Measurements from ENCODE around the gene HPSE2. TPM values are rescaled to one million over a fixed set of nuclear protein-coding genes. Genes with fewer than 3 reads are reported as not detected.

HPSE2 gene
- total RNA-seq, 1 donor from 2014 or later: not detected

GRCh38 chr10:98924526-98924925 lies 311.1 kb downstream of the HPSE2 start:
- no peaks in the 10 kb centered on the region for H3K36me3 ChIP-seq (ENCODE audit: control insufficient read depth, insufficient read depth, low read length)
- FAIRE-seq (no peak), DNase-seq (ENCODE audit: low read depth) (no peak)
- TF ChIP-seq CTCF (IDR thresholded peaks at IDR 0.05; ENCODE audit: insufficient read depth, low read length, severe bottlenecking): no peak
- H3K27me3 ChIP-seq (ENCODE audit: control insufficient read depth, insufficient read depth, low read length): no peaks in the 10 kb centered on the region
- no peak overlapping the region for H3K4me3 ChIP-seq (ENCODE audit: low read depth, low read length)

- no peak overlapping the region for H3K4me3 ChIP-seq (ENCODE audit: low read depth, low read length)
- DNase-seq (ENCODE audit: low read depth): no peak
- no peaks in the 10 kb centered on the region for H3K27me3 ChIP-seq (ENCODE audit: control insufficient read depth, insufficient read depth, low read length)
- FAIRE-seq: no peak
- no peaks in the 10 kb centered on the region for H3K36me3 ChIP-seq (ENCODE audit: control insufficient read depth, insufficient read depth, low read length)
- TF ChIP-seq CTCF (IDR thresholded peaks at IDR 0.05; ENCODE audit: insufficient read depth, low read length, severe bottlenecking): no peak
Observed at GRCh38 chr10:98921316-98921715, 314.3 kb downstream of the HPSE2 start.

DNA sequence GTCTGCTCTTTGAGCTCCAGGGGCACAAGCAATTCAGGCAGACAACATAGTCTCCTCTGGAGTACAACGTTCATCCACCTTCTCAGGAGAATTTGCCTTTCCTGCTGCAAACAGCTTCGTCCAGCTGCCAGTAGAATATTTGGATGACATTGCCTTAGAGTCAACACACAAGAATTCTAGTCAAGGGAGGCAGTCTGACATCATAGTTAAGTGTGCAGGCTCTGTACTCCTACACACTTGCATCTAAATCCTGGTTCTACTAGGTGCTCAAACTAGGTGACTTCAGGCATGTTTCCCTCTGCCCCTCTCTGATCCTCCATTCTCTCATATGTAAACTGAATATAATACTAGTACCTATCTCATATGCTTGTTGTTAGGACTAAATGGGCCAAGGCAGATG lies 314.8 kb downstream of the HPSE2 start:
- no peak overlapping the region for H3K4me3 ChIP-seq (ENCODE audit: low read depth, low read length)
- no peak for DNase-seq (ENCODE audit: low read depth)
- H3K36me3 ChIP-seq (ENCODE audit: control insufficient read depth, insufficient read depth, low read length): no peaks in the 10 kb centered on the region
- TF ChIP-seq CTCF (IDR thresholded peaks at IDR 0.05; ENCODE audit: insufficient read depth, low read length, severe bottlenecking): no peak
- H3K27me3 ChIP-seq (ENCODE audit: control insufficient read depth, insufficient read depth, low read length): no peaks in the 10 kb centered on the region
- FAIRE-seq: no peak

DNA sequence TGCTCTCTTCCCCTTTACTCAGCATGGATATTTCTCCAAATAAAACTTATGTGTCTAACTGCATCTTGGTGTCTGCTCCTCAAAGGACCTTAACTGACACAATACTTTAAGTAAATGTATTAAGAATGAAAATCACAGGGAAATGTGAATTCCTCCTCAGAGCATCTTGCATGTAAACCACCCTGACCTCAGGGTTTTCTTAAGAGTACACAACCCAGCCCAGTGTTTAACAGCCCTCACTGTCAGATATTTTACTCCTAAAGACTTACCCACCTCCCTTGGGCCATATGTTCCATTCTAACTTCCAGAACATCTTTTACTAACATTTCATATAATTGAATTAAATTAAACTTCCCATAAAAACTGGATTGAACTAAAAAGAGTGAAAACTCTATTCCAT lies 315.3 kb downstream of the HPSE2 start:
- no peak overlapping the region for H3K4me3 ChIP-seq (ENCODE audit: low read depth, low read length)
- H3K27me3 ChIP-seq (ENCODE audit: control insufficient read depth, insufficient read depth, low read length): no peaks in the 10 kb centered on the region
- no peak for TF ChIP-seq CTCF (IDR thresholded peaks at IDR 0.05; ENCODE audit: insufficient read depth, low read length, severe bottlenecking)
- DNase-seq (ENCODE audit: low read depth) (no peak), FAIRE-seq (no peak)
- no peaks in the 10 kb centered on the region for H3K36me3 ChIP-seq (ENCODE audit: control insufficient read depth, insufficient read depth, low read length)

- FAIRE-seq: no peak
- DNase-seq (ENCODE audit: low read depth): no peak
- no peak for TF ChIP-seq CTCF (IDR thresholded peaks at IDR 0.05; ENCODE audit: insufficient read depth, low read length, severe bottlenecking)
Observed at GRCh38 chr10:98919899-98920298, 315.8 kb downstream of the HPSE2 start.

DNA sequence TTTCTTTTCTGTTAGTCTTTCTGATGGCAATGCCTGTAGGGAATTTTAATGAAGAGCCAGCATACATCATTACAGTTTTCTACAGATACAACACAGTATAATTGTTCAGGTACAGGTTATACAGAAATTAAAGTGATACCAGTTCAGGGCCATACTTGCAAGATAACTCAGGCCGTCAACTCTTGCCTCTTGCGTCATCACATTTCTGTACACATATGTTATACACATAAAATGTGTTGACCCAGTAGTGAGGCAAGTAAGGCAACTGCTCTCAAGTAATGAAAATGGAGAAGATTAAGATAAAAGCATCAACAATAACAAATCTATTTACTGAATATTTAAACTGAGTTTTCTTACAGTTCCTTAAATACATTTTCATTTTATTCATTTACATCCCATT lies 317.8 kb downstream of the HPSE2 start:
- no peaks in the 10 kb centered on the region for H3K36me3 ChIP-seq (ENCODE audit: control insufficient read depth, insufficient read depth, low read length)
- no peak for TF ChIP-seq CTCF (IDR thresholded peaks at IDR 0.05; ENCODE audit: insufficient read depth, low read length, severe bottlenecking)
- no peak for DNase-seq (ENCODE audit: low read depth)
- no peaks in the 10 kb centered on the region for H3K27me3 ChIP-seq (ENCODE audit: control insufficient read depth, insufficient read depth, low read length)
- H3K4me3 ChIP-seq (ENCODE audit: low read depth, low read length): no peak overlapping the region
- no peak for FAIRE-seq

More at GRCh38 chr10:98919899-98920298, 315.8 kb downstream of the HPSE2 start:
- Histone ChIP-seq H3K4me3 (ENCODE audit: low read depth, low read length) (no peak overlapping the region), H3K27me3 (ENCODE audit: control insufficient read depth, insufficient read depth, low read length) (no peaks in the 10 kb centered on the region), H3K36me3 (ENCODE audit: control insufficient read depth, insufficient read depth, low read length) (no peaks in the 10 kb centered on the region)

All from bronchial epithelial cell (primary cell).